Activated CD4-positive, alpha-beta T cell treated with anti-CD3 and anti-CD28 coated beads for 48 hours (primary cell): ENCODE results near the gene KIF27.
"Not testable (repeated sequence)": the region's sequence is repeated elsewhere in the genome, so short reads cannot be mapped to it uniquely, and the experiment has no call there.

Experiments
- DNase-seq: peaks from one replicate; pipeline ENCODE4 v3.0.0-alpha.2; 2020

The KIF27 gene

DNA sequence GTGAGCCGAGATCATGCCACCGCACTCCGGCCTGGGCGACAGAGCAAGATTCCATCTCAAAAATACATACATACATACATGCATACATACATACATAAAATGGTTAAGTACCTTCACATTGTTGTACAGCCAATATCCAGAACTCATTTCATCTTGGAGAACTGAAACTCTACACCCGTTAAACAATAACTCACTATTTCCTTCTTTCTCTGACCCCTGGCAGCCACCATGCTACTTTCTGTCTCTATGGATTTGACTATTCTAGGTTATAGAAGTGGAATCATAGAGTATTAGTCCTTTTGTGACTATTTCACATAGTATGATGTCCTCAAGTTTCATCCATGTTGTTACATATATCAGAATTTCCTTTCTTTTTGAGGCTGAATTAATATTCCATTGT, 9.6 kb upstream of the KIF27 start:
- DNase-seq = no peak

DNA sequence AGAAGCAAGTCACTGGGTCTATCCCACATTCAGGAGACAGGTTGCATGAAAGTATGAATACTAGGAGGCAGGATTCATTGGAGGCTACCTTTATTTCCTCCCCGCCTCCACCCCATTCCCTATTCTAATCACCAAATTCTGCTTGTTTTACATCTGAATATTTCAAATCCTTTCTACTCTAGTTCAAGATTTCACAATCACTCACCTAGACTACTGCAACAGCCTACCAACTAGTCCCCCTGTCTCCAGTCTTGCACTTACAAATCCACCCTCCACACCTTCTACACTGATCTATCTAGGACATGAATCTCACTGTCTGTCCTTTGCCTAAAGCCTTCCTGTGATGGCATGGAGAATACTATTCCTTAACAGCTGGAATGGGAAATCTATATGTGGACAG, 6.4 kb upstream of the KIF27 start:
- DNase-seq = no peak

DNA sequence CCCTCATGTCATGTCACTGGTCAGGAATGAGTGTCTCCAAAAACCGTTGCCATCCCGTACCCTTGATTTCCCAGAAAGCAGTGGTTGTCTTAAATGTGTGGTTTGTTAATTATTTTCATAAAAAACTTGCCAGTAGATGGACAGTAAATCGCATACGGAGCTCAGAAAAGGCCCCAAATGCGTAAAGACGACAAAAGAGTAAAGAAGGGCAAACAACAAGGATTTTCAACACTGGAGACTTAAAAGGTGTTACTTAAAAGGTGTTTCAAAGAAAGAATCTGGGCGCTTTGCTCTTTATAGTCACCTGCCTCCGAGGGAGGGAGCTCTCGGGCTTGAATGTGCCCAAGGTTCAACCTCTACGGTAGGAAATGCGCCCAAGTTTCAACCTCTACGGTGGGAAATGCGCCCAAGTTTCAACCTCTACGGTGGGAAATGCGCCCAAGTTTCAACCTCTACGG, 734 bp downstream of the KIF27 start:
- no peak for DNase-seq

DNA sequence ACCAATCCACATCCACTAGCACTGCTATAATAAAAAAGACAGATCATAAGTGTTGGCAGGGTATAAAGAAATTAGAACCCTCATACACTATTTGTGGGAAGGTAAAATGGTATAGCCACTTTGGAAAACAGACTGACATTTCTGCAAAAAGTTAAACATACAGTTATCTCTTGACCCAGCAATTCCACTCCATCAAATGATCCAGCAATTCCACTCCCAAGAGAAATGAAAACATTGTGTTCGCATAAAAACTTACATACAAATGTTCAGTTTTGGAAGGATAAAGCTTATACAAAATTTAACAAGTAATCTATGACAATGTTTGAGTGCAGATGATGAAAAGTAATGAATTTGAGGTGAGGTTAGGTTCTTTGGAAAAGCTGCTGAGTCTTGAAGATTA, 2.1 kb downstream of the KIF27 start:
- DNase-seq = no peak

DNA sequence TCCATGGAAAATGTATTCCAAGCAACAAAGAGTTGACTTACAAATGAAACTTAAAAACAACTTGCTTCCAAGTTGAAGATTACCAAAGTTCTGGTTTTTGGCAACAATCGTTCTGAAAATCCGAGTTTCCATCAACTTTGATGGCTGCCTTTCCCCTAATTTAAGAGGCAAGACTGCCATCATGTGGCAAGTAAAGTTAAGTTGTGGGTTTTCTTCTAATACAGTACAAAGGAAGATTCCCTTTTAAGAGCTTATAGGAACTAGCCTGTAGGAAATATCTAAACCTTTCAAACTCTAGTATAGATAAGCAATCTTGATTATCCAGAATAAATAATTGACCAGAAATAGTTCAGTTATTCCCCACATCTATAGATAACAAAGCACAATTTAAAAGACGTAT, 9.0 kb downstream of the KIF27 start:
- not testable (repeated sequence) for DNase-seq

DNA sequence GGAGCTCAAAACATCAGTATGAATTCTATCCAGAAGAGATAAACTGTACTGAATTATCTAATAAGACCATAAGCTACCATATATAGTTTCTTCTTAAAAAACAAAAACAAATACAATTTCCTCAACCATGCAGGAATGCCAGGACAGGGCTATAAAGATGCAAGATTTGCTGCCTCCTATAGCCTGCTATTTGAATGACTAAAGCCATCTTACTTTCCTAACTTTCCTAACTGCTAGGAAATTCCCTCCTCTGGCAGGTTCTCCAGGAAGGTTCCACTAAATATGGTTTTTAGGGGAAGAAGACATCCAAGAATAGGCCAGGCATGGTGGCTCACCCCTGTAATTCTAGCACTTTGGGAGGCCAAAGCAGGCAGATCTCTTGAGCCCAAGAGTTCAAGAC, 15.1 kb downstream of the KIF27 start:
- no peak for DNase-seq

DNA sequence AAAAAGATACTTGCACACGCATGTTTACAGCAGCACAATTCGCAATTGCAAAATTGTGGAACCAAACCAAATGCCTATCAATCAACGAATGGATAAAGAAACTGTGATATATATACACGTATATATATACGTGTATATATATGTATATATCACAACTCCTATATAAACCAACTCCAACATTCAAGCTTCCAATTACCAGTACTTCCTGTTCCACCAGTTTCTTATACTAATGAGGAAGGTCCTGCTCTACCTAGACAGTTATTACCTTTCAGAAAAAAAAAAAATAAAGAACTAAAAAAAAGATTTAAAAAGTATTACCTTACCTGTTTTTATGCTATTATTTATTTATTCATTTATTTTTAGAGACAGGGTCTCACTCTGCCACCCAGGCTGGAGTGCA, 20.6 kb downstream of the KIF27 start:
- not testable (repeated sequence) for DNase-seq

DNA sequence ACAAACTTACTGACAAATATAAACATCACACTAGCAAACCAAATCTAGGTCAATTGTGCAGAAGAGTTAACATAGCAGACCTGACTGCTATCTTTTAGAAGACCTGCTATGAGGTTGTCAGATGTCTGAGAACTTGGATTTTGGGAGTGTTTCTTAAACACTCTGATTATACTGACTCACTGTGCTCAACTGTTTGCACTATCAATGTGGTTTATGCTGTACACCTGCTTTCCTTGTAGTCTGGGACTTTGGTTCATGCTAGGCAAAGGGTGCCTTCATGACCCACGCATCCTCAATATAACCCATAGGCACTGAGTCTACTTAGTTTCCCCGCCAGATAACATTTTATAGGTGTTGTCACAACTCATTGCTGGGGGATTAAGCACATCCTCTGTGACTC, 26.9 kb downstream of the KIF27 start:
- not testable (repeated sequence) for DNase-seq

DNA sequence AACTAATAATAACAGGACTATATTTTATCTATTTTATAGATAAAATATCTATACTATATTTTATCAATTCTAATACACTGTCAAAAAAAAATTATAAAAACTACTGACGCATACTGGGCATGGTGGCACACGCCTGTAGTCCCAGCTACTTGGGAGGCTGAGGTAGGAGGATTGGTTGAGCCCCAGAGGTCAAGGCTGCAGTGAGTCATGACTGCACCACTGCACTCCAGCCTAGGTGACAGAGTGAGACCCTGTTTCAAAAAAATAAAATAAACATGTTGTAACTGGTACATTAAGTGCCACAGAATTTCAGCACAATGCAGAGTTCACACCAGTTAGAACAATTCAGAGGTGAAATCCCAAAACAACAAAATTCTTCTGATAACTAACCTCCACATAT, 34.7 kb downstream of the KIF27 start:
- DNase-seq = not testable (repeated sequence)

DNA sequence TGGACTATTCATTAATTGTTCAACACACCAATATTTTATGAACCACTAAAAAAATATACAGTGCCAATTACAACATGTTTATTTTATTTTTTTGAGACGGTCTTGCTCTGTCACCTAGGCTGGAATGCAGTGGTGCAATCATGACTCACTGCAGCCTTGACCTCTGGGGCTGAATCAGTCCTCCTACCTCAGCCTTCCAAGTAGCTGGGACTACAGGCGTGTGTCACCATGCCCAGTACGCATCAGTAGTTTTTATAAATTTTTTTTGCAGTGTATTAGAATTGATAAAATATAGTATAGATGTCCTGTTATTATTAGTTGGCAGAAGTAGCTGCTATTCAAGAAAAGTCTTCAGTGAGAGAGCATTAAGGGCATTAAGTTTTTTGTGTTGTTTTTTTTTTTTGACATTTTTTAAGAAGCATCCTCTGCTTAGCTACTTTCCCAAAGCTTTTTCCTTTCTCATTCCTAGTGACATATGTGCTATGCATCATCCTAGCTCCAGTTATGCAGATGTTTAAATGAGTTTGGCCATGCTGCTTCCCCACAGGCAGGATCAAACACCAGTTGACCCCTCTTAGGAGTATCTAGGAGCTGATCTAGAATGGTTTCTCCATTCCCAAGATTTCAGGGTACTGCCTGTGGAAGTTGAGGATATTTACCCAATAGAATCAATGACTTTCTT, 35.5 kb downstream of the KIF27 start:
- DNase-seq = not testable (repeated sequence)

DNA sequence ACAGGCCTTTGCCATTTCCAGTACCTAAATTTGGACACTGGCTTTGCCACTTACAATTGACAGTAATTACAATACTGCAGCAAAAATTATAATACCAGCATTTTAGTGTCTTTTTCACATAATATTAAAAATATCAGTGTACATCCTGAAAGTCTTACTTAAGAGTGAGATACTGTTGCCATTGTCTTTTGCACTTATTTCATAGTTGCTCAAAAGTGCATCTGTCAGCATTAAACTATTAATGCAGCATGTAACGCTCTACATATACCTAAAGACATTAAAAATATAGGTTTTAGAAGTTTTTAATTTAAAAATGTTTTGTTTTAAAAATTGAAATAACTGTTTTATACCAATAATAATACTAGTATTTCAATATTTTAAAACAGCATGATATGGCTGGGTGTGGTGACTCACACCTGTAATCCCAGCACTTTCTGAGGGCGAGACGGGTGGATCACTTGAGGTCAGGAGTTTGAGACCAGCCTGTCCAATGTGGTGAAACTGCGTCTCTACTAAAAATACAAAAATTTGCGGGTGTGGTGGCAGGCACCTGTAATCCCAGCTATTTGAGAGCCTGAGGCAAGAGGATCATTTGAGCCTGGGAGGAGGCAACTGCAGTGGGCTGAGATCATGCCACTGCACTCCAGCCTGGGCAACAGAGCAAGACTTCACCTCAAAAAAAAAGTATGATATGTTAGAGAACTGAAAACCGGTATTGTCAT, 39.4 kb downstream of the KIF27 start:
- not testable (repeated sequence) for DNase-seq

DNA sequence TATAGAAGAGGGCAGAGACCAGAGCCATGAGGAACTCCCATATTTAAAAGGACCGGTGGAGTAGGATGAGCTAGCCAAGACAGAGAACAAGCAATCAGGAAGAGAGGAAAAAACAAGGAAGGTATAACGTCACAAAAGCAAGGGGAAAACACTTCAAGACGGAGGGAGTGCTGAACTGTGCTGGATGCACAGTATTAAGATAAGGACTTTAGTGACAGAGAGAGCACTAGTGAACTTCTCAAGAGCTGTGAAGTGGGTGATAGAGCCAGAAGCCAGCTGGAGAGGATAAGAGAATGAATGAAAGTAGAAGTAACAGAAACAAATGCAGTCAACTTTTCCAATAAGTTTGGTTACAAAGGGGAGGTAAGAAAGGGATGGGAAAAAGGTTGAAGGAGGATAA, 45.7 kb downstream of the KIF27 start:
- not testable (repeated sequence) for DNase-seq

DNA sequence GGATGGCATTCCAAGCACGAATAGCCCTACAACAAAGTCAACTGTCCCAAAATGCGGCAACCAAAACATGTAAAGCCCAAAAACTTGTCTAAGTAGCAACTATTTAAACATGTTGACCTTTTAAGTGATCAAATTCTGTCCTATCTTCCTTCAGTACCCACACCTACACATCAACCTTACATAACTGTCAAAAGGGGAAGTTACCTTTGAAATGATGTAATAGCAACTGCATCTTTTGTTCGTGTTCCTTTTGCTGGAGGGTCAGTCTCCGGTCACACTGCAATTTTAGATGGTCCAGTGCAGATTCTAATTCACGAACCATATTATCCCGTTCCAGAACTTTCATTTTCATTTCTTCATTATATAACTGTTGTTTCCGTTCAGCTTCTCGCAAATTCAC, 71.3 kb downstream of the KIF27 start:
- not testable (repeated sequence) for DNase-seq

DNA sequence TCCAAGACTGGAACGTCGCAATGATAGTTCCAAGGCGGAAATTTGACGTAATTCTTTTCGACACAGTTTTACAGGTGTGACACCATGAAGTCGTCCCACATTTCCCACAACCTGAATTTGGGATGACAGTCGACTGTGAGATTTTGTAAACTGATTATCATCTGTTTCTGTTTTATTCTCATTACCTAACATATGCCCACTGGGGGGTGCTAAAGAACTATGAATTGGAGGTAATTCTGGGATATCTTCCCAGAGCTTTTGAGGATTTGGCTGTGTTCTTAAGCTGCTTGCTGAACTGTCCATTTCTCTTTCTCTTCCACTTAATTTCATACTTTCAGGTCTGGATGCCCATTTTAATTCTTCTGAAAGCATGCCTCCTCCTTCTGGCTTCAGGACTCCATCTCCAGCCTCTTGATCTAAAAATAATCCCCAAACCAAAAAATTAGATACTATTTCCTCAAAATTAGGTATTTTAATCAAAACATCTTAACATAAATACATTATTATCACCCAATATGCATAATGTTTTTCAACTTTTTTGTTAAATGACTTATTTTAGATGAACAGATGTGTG, 84.1 kb downstream of the KIF27 start:
- DNase-seq = not testable (repeated sequence)

DNA sequence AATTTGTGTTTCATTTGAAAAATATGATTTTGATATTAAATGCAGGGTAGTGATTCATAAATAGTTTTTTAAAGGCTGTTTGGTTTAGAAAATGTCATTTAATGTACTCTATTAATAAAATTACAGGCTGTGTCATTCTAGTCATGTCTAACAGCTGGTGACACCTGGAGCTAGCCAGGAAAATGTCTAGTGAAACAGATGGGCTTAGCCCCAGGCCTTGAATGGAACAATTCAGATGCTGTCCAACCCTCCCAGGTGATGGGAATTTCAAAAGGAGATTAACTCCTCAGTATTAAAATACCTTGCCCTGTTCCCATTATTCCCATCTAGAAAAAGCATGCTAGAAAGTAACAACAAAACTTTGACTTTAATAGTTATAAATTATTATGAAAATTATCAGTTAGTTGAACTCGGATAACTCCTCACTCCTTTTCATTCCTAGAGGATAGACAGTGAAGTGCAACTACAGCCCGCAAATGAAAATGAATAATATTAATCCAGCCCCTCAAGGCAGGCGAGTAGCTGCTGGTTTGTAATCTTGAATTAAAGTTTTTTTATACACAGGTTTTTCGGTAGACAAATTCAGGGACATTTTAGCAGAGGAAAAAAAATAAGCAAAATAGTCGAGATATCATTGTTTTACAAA, 90.7 kb downstream of the KIF27 start:
- not testable (repeated sequence) for DNase-seq

DNA sequence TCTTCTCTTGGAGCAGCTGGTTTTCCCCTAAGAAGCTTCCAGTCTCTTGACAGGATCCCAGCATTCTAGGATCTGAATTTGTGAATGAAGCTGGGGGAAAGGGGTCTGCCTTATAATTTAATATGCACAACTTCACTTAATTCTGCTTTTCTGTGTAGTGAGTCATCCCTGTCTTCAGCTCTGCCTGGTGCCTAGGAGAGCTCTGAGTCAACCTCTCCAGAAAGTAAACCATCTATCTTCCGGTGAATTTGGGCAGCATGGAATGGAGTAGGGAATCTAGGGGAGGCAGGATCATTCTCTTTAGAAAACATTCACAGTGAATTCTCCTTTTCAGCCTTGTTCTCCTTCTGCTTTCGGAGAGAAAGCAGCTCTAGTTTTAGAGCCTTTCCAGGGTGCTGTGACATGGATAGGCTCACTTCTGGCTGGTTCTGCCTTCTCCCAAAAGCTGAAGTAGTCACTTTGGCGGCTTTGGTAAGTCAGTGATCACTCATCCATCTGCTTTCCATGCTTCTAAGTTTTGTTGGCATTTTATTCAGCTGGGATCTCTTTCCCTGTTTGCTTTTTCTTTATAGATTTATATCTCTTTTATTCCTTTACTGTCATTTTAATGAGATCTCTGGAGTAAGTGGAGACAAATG, 96.1 kb downstream of the KIF27 start:
- DNase-seq = not testable (repeated sequence)

DNA sequence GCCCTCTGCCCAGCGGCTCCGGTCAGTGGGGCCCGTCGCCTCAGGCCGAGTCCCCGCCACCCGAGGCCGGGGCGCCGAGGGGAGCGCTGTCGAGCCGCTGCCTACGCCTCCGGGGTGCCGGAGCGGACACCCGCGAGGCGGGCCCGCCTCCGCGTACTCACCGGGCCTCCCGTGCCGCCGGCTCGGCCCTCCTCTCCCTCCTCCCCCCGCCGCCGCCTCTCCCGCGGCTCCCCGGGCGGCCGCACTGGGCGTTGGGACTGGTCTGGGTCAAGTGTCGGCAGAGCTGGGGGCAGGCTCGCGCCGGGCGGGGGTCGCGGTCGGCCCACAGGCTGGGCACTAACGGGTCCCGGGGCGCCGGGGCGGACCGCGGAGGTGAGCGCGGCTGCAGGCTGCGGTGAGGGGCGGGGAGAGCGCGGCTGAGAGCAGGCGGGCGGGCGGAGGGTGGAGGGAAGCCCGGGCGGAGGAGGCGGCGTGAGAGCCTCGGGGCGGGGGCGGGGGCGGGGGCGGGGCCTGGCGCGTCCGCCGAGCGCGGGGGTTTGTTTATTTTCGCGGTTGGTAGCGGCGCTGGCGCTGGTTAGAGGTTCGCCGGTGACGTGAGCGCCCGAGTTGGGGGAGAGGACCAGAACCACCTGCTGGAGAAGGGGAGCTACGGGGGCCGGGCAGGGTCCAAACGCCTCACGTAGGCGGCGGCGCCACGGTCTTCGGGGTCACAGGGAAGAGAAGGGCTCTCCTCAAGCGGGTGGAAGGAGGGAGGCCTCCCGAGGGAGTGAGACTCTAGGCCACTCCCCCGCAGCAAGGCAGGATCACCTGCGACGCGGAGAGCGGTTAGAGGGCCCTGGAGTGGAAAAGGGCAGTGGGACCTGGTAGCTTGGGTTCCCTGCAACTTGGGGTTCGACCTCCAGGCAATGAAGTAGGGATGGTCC, 103.6 kb downstream of the KIF27 start, which contains the start of gene GKAP1:
Gene GKAP1 (minus strand): TSS at position 414 of the 923 bp plus-strand sequence. CDS start 11,252 bp downstream, outside the sequence.
- peak; percentile 67 for DNase-seq

DNA sequence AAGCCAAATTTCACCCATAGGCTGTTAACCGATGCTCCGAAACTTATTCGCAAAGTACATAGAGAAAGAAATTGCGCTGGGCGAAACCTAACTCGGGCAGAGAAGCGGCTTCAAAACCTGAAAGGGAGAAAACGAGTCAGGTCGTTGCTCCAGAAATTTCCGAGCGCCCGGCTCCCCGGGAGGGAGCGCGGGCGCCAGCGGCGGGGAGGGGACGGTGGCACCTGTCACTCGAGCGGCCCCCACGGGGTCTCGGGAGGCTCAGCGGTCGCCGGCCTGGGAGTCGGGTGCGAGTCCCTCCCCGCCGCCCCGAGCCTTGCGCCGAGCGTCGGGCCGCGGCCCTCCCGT, 104.2 kb downstream of the KIF27 start:
- DNase-seq = peak; percentile 39

DNA sequence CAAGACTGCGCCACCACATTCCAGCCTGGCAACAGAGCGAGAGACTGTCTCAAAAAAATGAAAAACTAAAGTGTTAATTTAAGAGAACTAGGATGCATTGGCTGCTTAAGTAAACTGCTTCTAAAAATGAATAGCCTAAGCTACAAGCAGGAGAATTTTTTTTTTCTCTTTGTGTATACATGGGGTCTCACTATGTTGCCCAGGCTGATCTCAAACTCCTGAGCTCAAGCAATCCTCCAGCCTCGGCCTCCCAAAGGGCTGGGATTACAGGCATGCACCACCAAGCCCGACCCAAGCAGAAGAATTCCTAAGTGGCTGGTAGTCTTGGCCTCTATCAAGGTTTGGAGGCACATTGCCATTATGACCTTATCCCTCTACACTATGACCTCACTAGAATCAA, 106.1 kb downstream of the KIF27 start:
- not testable (repeated sequence) for DNase-seq

DNA sequence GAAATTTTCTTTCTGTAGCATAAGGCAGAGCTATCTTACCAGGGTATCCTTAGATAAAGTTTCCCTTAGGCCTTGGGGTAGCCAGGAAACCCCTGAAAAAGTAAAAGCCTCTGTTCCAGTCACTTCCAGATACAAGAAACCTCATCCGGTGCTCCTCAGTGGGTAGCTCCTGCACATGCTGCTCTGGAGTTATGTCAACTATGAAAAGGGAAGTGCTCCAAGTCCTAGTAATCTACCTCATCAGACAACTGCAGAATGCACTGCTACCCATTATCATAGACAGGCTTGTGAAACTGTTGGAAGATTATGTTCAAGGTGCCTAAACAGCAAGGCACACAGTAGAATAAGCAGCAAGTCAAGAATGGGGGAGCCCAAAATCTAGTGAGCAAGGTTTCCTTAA, 112.0 kb downstream of the KIF27 start:
- not testable (repeated sequence) for DNase-seq

DNA sequence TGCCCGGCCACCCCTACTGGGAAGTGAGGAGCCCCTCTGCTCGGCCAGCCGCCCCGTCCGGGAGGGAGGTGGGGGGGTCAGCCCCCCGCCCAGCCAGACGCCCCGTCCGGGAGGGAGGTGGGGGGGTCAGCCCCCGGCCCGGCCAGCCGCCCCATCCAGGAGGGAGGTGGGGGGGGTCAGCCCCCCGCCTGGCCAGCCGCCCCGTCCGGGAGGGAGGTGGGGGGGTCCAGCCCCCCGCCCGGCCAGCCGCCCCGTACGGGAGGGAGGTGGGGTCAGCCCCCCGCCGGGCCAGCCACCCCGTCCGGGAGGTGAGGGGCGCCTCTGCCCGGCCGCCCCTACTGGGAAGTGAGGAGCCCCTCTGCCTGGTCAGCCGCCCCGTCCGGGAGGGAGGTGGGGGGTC, 116.8 kb downstream of the KIF27 start:
- DNase-seq = not testable (repeated sequence)

DNA sequence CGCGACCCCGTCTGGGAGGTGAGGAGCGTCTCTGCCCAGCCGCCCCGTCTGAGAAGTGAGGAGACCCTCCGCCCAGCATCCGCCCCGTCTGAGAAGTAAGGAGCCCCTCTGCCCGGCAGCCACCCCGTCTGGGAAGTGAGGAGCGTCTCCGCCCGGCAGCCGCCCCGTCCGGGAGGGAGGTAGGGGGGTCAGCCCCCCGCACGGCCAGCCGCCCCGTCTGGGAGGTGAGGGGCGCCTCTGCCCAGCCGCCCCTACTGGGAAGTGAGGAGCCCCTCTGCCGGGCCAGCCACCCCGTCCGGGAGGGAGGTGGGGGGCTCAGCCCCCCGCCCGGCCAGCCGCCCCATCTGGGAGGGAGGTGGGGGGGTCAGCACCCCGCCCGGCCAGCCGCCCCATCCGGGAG, 117.3 kb downstream of the KIF27 start:
- DNase-seq = not testable (repeated sequence)
